Endothelial cell of umbilical vein (primary cell): ENCODE results near the gene SETD2. TPM values are rescaled to one million over a fixed set of nuclear protein-coding genes. Genes with fewer than 3 reads are reported as not detected.
"Not testable (repeated sequence)": the region's sequence is repeated elsewhere in the genome, so short reads cannot be mapped to it uniquely, and the experiment has no call there.

Experiments
- BruUV-seq: library from RNA; stranded (reverse); fragments of 400-500 nt; replicated peaks from 2 replicates; lab custom pipeline; 2021; lab: Mats Ljungman, UMichigan
- CTCF ChIA-PET: fragments of 300-600, 350-600 bp; sonication (Branson Sonifier 250); formaldehyde crosslinking; loops from one replicate; lab custom pipeline; 2021; ENCODE audit warnings: antibody characterized with exemption, inconsistent platforms; lab: Charles Lee
- POLR2A ChIA-PET: fragments of 300-600, 350-600 bp; sonication (Branson Sonifier 250); formaldehyde crosslinking; loops from one replicate; lab custom pipeline; 2021; ENCODE audit warnings: antibody characterized with exemption, inconsistent platforms; lab: Charles Lee
- DNase-seq: peaks from one replicate; pipeline ENCODE4 v3.0.0-alpha.2; 2011; ENCODE audit warnings: low read depth, low spot score
- FAIRE-seq: peaks from 2 replicates; lab custom pipeline; 2011; peaks lifted over from hg19 to GRCh38; lab: Jason Lieb, UNC
- H2AFZ ChIP-seq: 2 replicates; pipeline ENCODE4 v1.6.0; 2012; ENCODE audit warnings: low read depth, low read length, control low read depth, inconsistent platforms
- H3K27ac ChIP-seq: 2 replicates; pipeline ENCODE4 v1.5.1; 2011; ENCODE audit warnings: low read depth, mild to moderate bottlenecking, control low read depth, low read length, moderate library complexity; ENCODE audit not compliant: insufficient read depth
- H3K27me3 ChIP-seq, 2 experiments: 2 replicates each; pipeline versions ENCODE4 v1.6.0 to v1.6.1; 2011; ENCODE audit warnings: low read length in 2 of 2, mixed read lengths in 1 of 2; ENCODE audit not compliant: control insufficient read depth in 2 of 2, insufficient read depth in 2 of 2
- H3K36me3 ChIP-seq, 2 experiments: 2 replicates in 1 of 2; 3 replicates in 1 of 2; pipeline ENCODE4 v1.5.1; 2011; ENCODE audit warnings: low read length in 2 of 2, mild to moderate bottlenecking in 1 of 2, moderate library complexity in 1 of 2; ENCODE audit not compliant: control insufficient read depth in 2 of 2, insufficient read depth in 2 of 2; ENCODE audit errors: extremely low read depth in 1 of 2
- H3K4me1 ChIP-seq: 3 replicates; pipeline ENCODE4 v1.5.1; 2011; ENCODE audit warnings: mild to moderate bottlenecking, low read length; ENCODE audit not compliant: control insufficient read depth, insufficient read depth; ENCODE audit errors: extremely low read depth
- H3K4me2 ChIP-seq: 2 replicates; pipeline ENCODE4 v1.6.1; 2011; ENCODE audit warnings: low read length, control low read depth, mixed read lengths; ENCODE audit not compliant: insufficient read depth
- H3K4me3 ChIP-seq, 3 experiments: fragments of 200-600 bp in 1 of 3; sonication (generic), shearing (Covaris generic) in 1 of 3; replicated peaks in 1 of 3; 2 replicates each; pipeline ENCODE4 v1.5.1; 2011 to 2016; ENCODE audit warnings: control low read depth in 3 of 3, low read length in 3 of 3, mild to moderate bottlenecking in 2 of 3, inconsistent platforms in 1 of 3, low read depth in 1 of 3, moderate library complexity in 1 of 3; ENCODE audit not compliant: insufficient read depth in 1 of 3
- H3K79me2 ChIP-seq: 2 replicates; pipeline ENCODE4 v1.6.0; 2012; ENCODE audit warnings: low read length, inconsistent platforms; ENCODE audit not compliant: control insufficient read depth, insufficient read depth
- H3K9ac ChIP-seq: replicated peaks from 2 replicates; pipeline ENCODE3; 2011; ENCODE audit warnings: low read length, control low read depth; ENCODE audit not compliant: insufficient read depth; ENCODE audit errors: extremely low read depth
- H3K9me1 ChIP-seq: replicated peaks from 3 replicates; pipeline ENCODE4 v1.6.0; 2011; ENCODE audit warnings: mild to moderate bottlenecking, low read length; ENCODE audit not compliant: control insufficient read depth, insufficient read depth; ENCODE audit errors: extremely low read depth
- H3K9me3 ChIP-seq: replicated peaks from 2 replicates; pipeline ENCODE4 v1.5.1; 2012; ENCODE audit warnings: low read length, inconsistent platforms; ENCODE audit not compliant: control insufficient read depth, insufficient read depth
- H4K20me1 ChIP-seq: replicated peaks from 2 replicates; pipeline ENCODE3; 2011; ENCODE audit warnings: mild to moderate bottlenecking, low read length; ENCODE audit not compliant: control insufficient read depth, insufficient read depth; ENCODE audit errors: extremely low read depth
- CTCF ChIP-seq, 2 donors: IDR thresholded peaks; 1 replicate in 1 of 2; 2 replicates in 1 of 2; pipeline ENCODE4 v1.5.1; 2011; ENCODE audit warnings: low read length in 2 of 2, mild to moderate bottlenecking in 2 of 2, moderate library complexity in 2 of 2, control low read depth in 1 of 2, inconsistent platforms in 1 of 2, low read depth in 1 of 2; ENCODE audit not compliant: insufficient read depth in 1 of 2; ENCODE audit errors: extremely low read depth in 1 of 2
- EZH2 ChIP-seq: IDR thresholded peaks from 2 replicates; pipeline ENCODE4 v1.6.1; 2012; ENCODE audit warnings: borderline replicate concordance, low read depth, mild to moderate bottlenecking, moderate library complexity, low read length, inconsistent platforms; ENCODE audit not compliant: severe bottlenecking
- FOS ChIP-seq: IDR thresholded peaks from 2 replicates; pipeline ENCODE4 v1.6.1; 2011; ENCODE audit warnings: mild to moderate bottlenecking, low read length, moderate library complexity, borderline replicate concordance; ENCODE audit not compliant: insufficient read depth
- GATA2 ChIP-seq: IDR thresholded peaks from 2 replicates; pipeline ENCODE4 v1.7.0; 2011; ENCODE audit warnings: low read depth, mild to moderate bottlenecking, moderate library complexity, mixed read lengths, low read length; ENCODE audit not compliant: insufficient read length, insufficient read depth
- JUN ChIP-seq: IDR thresholded peaks from 2 replicates; pipeline ENCODE4 v1.6.1; 2011; ENCODE audit warnings: borderline replicate concordance, low read depth; ENCODE audit not compliant: insufficient read length, insufficient read depth
- POLR2A ChIP-seq: IDR thresholded peaks from 2 replicates; pipeline ENCODE4 v1.6.1; 2012; ENCODE audit warnings: low read depth, mild to moderate bottlenecking, control low read depth, low read length
- POLR2AphosphoS5 ChIP-seq: IDR thresholded peaks from 2 replicates; pipeline ENCODE4 v1.6.1; 2012; ENCODE audit warnings: low read depth, mild to moderate bottlenecking, control low read depth, low read length, moderate library complexity; ENCODE audit not compliant: insufficient read depth
- dilution Hi-C: fragments of 300-500 bp; cut with MboI; formaldehyde crosslinking; loops from one replicate; pipeline ENCODE4 v1.15.0; 2019; ENCODE audit warnings: low sequenced_read_pairs; ENCODE audit not compliant: extremely low pct_ligation_motif_present
- intact Hi-C: fragments of 100-400 bp; cut with micrococcal nuclease; formaldehyde crosslinking; loops from one replicate; pipeline ENCODE4 v1.10.0; 2022
- polyA plus RNA-seq, 4 experiments: library from polyadenylated mRNA; depleted of rRNA in 3 of 4; stranded (reverse) in 3 of 4; unstranded in 1 of 4; fragments of >200 nt; gene quantifications; 2 replicates each; pipeline versions ENCODE4 v1.2.1 to v1.2.3, GENCODE V29; 2011 to 2012; ENCODE audit warnings: missing spikeins in 1 of 4
- total RNA-seq: library from RNA; stranded (reverse); gene quantifications from 2 replicates; pipeline ENCODE4 v1.2.3, GENCODE V29; 2021

The SETD2 gene
- total and polyA plus RNA-seq, 2 donors (not counting 3 experiments of a cell fraction or from before 2014, with no cell fraction given): 13.7 to 41.4 TPM

GRCh38 chr3:47041114-47041513 lies 122.8 kb downstream of the SETD2 start:
- Histone ChIP-seq H3K27me3 (no peaks in the 10 kb centered on the region), H3K9me3 (no peaks in the 10 kb centered on the region), H3K4me3 (no peak overlapping the region), H3K9me1 (no peaks in the 10 kb centered on the region), H3K4me1 (no peaks in the 10 kb centered on the region), H3K27ac (no peak overlapping the region), H3K4me2 (no peak overlapping the region), H3K36me3 (peaks cover 10 to 14% of the 10 kb centered on the region in 2 experiments), H4K20me1 (no peaks in the 10 kb centered on the region), H3K9ac (no peak overlapping the region), H2AFZ (no peak overlapping the region), H3K79me2 (no peaks in the 10 kb centered on the region)
- FAIRE-seq (no peak), DNase-seq (no peak)
- dilution Hi-C loops (no loop called here), intact Hi-C loops (no loop called here)
- no peak for TF ChIP-seq EZH2
- no peak for TF ChIP-seq CTCF (IDR thresholded peaks at IDR 0.05; ENCODE audit: extremely low read depth in 1 of 2, insufficient read depth in 1 of 2, low read depth in 1 of 2, low read length in 2 of 2)
- no peak for TF ChIP-seq JUN
- TF ChIP-seq POLR2A: no peak
- no peak for TF ChIP-seq POLR2AphosphoS5
- TF ChIP-seq GATA2: no peak
- no peak for TF ChIP-seq FOS
- CTCF ChIA-PET: interaction anchor here (0.6 to 3.9 kb wide), 5 partner anchors 12 to 330 kb away, joined by 3 to 21 read pairs (median 3); no protein-coding TSS in a partner anchor
- POLR2A ChIA-PET: no interaction called here
- no TSS peak for BruUV-seq

GRCh38 chr3:47037302-47037701 lies 126.6 kb downstream of the SETD2 start:
- dilution Hi-C loops, FAIRE-seq, H3K9ac ChIP-seq, H3K27me3 ChIP-seq, H3K79me2 ChIP-seq, H3K27ac ChIP-seq, DNase-seq, POLR2A ChIA-PET, H4K20me1 ChIP-seq, BruUV-seq, H2AFZ ChIP-seq, H3K9me3 ChIP-seq, H3K9me1 ChIP-seq, H3K4me2 ChIP-seq, intact Hi-C loops, H3K4me1 ChIP-seq, H3K4me3 ChIP-seq, CTCF ChIA-PET: not testable (repeated sequence)
- peaks cover 16% of the 10 kb centered on the region in 2 experiments for H3K36me3 ChIP-seq
